ENCODE results near the gene EPHB1. TPM values are rescaled to one million over a fixed set of nuclear protein-coding genes. Genes with fewer than 3 reads are reported as not detected.

The EPHB1 gene
- total RNA-seq, 1 experiment from 2014 or later = 7.0 TPM

DNA sequence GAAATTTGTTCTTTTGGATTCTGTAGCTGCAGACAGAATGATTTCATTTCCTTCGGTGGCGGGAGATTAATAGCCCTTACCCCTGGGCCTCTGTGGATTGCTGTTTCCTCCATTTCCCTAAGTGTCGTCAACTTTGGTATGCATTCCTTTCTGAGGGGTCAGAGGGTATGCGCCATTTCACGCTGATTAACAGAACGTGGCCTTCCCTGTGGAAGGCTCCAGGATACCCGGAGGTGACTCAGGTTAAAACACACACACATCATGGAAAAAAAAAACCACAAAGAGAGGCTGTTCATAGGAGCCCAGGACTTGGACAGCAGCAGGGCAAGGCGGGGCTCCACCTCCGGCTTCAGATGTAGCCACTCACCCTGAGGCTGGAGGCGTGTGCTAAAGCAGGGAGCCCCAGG is 51.9 kb downstream of the EPHB1 start:
- ChIA-PET POLR2A (no interaction called here), CTCF (interaction anchor here (1.4 kb wide), 1 partner anchor 9 kb away, joined by 3 read pairs; no protein-coding TSS in a partner anchor)
- no peak overlapping the region for H3K27ac Mint-ChIP-seq
- H3K36me3 Mint-ChIP-seq = no peaks in the 10 kb centered on the region
- H3K4me1 Mint-ChIP-seq = peaks cover 25% of the 10 kb centered on the region
- no peak for TF ChIP-seq KAT7 (CRISPR knock-in tag; IDR thresholded peaks at IDR 0.05; ENCODE audit: borderline replicate concordance)
- TF ChIP-seq TEAD1 (CRISPR knock-in tag; IDR thresholded peaks at IDR 0.05) = no peak
- TF ChIP-seq, protein P1, sequence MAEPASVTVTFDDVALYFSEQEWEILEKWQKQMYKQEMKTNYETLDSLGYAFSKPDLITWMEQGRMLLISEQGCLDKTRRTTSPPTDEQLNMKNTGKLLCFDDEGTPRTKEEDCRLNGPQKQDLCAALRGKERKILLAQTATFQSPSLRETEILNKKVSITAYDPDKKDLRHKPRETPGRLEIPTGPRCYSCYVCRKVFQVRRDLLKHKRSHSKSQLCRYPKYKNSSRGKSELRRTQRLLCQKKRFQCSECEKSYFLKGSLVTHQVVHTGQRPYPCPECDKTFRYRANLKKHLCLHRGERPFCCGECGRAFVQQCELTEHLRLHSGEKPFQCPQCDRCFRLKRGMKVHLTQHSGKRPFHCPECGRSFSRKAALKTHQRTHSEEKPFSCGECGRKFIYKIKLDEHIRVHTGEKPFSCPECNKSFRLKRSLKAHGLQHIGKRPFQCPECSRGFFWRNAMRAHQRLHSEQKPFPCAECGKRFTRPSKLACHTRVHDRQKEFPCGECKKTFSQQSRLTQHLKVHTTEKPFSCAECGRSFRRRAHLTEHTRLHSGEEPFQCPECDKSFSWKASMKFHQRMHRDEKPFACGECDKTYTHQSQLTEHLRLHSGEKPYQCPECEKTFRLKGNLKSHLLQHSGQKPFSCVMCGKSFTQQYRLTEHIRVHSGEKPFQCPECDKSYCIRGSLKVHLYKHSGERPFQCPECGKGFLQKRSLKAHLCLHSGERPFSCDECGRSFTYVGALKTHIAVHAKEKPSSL (CRISPR knock-in tag; conservative IDR thresholded peaks at IDR 0.05) = no peak
- TF ChIP-seq, protein P2, sequence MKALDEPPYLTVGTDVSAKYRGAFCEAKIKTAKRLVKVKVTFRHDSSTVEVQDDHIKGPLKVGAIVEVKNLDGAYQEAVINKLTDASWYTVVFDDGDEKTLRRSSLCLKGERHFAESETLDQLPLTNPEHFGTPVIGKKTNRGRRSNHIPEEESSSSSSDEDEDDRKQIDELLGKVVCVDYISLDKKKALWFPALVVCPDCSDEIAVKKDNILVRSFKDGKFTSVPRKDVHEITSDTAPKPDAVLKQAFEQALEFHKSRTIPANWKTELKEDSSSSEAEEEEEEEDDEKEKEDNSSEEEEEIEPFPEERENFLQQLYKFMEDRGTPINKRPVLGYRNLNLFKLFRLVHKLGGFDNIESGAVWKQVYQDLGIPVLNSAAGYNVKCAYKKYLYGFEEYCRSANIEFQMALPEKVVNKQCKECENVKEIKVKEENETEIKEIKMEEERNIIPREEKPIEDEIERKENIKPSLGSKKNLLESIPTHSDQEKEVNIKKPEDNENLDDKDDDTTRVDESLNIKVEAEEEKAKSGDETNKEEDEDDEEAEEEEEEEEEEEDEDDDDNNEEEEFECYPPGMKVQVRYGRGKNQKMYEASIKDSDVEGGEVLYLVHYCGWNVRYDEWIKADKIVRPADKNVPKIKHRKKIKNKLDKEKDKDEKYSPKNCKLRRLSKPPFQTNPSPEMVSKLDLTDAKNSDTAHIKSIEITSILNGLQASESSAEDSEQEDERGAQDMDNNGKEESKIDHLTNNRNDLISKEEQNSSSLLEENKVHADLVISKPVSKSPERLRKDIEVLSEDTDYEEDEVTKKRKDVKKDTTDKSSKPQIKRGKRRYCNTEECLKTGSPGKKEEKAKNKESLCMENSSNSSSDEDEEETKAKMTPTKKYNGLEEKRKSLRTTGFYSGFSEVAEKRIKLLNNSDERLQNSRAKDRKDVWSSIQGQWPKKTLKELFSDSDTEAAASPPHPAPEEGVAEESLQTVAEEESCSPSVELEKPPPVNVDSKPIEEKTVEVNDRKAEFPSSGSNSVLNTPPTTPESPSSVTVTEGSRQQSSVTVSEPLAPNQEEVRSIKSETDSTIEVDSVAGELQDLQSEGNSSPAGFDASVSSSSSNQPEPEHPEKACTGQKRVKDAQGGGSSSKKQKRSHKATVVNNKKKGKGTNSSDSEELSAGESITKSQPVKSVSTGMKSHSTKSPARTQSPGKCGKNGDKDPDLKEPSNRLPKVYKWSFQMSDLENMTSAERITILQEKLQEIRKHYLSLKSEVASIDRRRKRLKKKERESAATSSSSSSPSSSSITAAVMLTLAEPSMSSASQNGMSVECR (CRISPR knock-in tag; IDR thresholded peaks at IDR 0.05; ENCODE audit: borderline replicate concordance) = no peak
- TF ChIP-seq, protein P3, sequence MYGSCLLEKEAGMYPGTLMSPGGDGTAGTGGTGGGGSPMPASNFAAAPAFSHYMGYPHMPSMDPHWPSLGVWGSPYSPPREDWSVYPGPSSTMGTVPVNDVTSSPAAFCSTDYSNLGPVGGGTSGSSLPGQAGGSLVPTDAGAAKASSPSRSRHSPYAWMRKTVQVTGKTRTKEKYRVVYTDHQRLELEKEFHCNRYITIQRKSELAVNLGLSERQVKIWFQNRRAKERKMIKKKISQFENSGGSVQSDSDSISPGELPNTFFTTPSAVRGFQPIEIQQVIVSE (CRISPR knock-in tag; IDR thresholded peaks at IDR 0.05; ENCODE audit: borderline replicate concordance) = no peak
- TF ChIP-seq FOXK1 (CRISPR knock-in tag; IDR thresholded peaks at IDR 0.05) = no peak
- TF ChIP-seq, protein P4, sequence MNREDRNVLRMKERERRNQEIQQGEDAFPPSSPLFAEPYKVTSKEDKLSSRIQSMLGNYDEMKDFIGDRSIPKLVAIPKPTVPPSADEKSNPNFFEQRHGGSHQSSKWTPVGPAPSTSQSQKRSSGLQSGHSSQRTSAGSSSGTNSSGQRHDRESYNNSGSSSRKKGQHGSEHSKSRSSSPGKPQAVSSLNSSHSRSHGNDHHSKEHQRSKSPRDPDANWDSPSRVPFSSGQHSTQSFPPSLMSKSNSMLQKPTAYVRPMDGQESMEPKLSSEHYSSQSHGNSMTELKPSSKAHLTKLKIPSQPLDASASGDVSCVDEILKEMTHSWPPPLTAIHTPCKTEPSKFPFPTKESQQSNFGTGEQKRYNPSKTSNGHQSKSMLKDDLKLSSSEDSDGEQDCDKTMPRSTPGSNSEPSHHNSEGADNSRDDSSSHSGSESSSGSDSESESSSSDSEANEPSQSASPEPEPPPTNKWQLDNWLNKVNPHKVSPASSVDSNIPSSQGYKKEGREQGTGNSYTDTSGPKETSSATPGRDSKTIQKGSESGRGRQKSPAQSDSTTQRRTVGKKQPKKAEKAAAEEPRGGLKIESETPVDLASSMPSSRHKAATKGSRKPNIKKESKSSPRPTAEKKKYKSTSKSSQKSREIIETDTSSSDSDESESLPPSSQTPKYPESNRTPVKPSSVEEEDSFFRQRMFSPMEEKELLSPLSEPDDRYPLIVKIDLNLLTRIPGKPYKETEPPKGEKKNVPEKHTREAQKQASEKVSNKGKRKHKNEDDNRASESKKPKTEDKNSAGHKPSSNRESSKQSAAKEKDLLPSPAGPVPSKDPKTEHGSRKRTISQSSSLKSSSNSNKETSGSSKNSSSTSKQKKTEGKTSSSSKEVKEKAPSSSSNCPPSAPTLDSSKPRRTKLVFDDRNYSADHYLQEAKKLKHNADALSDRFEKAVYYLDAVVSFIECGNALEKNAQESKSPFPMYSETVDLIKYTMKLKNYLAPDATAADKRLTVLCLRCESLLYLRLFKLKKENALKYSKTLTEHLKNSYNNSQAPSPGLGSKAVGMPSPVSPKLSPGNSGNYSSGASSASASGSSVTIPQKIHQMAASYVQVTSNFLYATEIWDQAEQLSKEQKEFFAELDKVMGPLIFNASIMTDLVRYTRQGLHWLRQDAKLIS (CRISPR knock-in tag; IDR thresholded peaks at IDR 0.05; ENCODE audit: borderline replicate concordance) = no peak
- TF ChIP-seq, protein P5, sequence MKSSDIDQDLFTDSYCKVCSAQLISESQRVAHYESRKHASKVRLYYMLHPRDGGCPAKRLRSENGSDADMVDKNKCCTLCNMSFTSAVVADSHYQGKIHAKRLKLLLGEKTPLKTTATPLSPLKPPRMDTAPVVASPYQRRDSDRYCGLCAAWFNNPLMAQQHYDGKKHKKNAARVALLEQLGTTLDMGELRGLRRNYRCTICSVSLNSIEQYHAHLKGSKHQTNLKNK (CRISPR knock-in tag; IDR thresholded peaks at IDR 0.05) = no peak
- no peak for TF ChIP-seq TCF7 (CRISPR knock-in tag; IDR thresholded peaks at IDR 0.05; ENCODE audit: low read depth)
- TF ChIP-seq, protein P6, sequence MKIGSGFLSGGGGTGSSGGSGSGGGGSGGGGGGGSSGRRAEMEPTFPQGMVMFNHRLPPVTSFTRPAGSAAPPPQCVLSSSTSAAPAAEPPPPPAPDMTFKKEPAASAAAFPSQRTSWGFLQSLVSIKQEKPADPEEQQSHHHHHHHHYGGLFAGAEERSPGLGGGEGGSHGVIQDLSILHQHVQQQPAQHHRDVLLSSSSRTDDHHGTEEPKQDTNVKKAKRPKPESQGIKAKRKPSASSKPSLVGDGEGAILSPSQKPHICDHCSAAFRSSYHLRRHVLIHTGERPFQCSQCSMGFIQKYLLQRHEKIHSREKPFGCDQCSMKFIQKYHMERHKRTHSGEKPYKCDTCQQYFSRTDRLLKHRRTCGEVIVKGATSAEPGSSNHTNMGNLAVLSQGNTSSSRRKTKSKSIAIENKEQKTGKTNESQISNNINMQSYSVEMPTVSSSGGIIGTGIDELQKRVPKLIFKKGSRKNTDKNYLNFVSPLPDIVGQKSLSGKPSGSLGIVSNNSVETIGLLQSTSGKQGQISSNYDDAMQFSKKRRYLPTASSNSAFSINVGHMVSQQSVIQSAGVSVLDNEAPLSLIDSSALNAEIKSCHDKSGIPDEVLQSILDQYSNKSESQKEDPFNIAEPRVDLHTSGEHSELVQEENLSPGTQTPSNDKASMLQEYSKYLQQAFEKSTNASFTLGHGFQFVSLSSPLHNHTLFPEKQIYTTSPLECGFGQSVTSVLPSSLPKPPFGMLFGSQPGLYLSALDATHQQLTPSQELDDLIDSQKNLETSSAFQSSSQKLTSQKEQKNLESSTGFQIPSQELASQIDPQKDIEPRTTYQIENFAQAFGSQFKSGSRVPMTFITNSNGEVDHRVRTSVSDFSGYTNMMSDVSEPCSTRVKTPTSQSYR (CRISPR knock-in tag; IDR thresholded peaks at IDR 0.05) = no peak
- no peak for TF ChIP-seq ZBTB21 (CRISPR knock-in tag; IDR thresholded peaks at IDR 0.05; ENCODE audit: borderline replicate concordance)
- TF ChIP-seq ETV6 (CRISPR knock-in tag; IDR thresholded peaks at IDR 0.05) = no peak
- TF ChIP-seq ATF1 (CRISPR knock-in tag; IDR thresholded peaks at IDR 0.05) = no peak
- H3K27me3 Mint-ChIP-seq (ENCODE audit: low read depth) = peaks cover 4% of the 10 kb centered on the region
- no peak for DNase-seq (ENCODE audit: low spot score)
- peaks cover 11% of the 10 kb centered on the region for H3K9me3 Mint-ChIP-seq
- H3K4me3 Mint-ChIP-seq = no peak overlapping the region
- ATAC-seq = peak; percentile 73
